Right ventricle myocardium inferior (tissue), 1 donor: ENCODE measurements around the gene IQCF2. TPM values are rescaled to one million over a fixed set of nuclear protein-coding genes. Genes with fewer than 3 reads are reported as not detected.

Experiments
- total RNA-seq: library from RNA; stranded (reverse); fragmentation: NEBNext Ultra II Directional; extraction: Animal tissue kit (Norgen Biotek cat#: 25700); gene quantifications from one replicate; pipeline ENCODE4 v1.2.1, GENCODE V29; 2021
- donor health status: DM: no; HTN: yes; CAD: no; lungs with severe emphysema.

The IQCF2 gene
- total RNA-seq, 1 donor from 2014 or later, result not detected

Other genes with a start within 250 kb of the IQCF2 start
- 37.1 TPM for gene TEX264, start 190.4 kb upstream of the IQCF2 start, total RNA-seq
- 0.03 TPM for gene GRM2, start 154.5 kb upstream of the IQCF2 start, total RNA-seq
- gene IQCF6, start 82.4 kb upstream of the IQCF2 start, total RNA-seq, result not detected
- not detected for gene IQCF5, start 14.0 kb downstream of the IQCF2 start, total RNA-seq
- not detected for gene IQCF1, start 41.7 kb downstream of the IQCF2 start, total RNA-seq
- gene RRP9, start 80.3 kb downstream of the IQCF2 start, total RNA-seq, result 7.7 TPM
- 17.6 TPM for gene PARP3, start 80.7 kb downstream of the IQCF2 start, total RNA-seq
- 0.22 TPM for gene GPR62, start 93.8 kb downstream of the IQCF2 start, total RNA-seq
- 79.8 TPM for gene PCBP4, start 105.8 kb downstream of the IQCF2 start, total RNA-seq
- gene ABHD14B, start 112.4 kb downstream of the IQCF2 start, total RNA-seq, result 13.8 TPM
- gene ABHD14A, start 113.4 kb downstream of the IQCF2 start, total RNA-seq, result 31.5 TPM
- 32.3 TPM for gene ACY1, start 121.9 kb downstream of the IQCF2 start, total RNA-seq
- 677 TPM for gene RPL29, start 134.3 kb downstream of the IQCF2 start, total RNA-seq
- 25.0 TPM for gene DUSP7, start 195.0 kb downstream of the IQCF2 start, total RNA-seq